ENCODE measurements around the gene HEXA.

The HEXA gene

DNA sequence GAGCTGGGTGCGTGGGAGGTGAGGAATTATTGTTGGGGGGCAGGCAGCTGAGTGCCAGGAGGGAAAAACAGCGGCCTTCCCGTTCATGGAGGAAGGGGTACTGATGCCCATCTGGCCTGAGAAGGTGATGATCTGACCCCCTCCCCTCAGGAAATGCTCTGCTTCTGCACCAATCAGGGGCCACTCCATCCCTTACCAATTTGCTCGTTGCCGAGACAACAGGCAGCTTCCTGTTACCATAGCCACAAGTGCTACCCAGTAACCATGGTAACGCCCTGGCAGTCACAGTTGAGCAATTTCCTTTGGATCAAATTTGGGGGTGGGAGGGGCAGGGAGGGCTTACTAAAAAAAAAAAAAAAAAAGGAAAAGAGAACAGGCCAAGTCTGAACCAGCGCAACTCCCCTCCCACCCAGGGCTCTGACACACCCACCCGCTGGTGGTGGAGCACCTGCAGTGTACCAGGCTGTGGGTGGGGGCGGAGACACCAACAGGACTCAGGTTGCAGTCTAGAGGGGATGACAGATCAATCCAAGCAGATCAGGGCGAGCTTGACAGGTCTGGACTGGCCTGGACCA lies 69.5 kb downstream of the HEXA start:
- Histone ChIP-seq H2AFZ (ENCODE audit: low read depth, low read length, severe bottlenecking) (no peak overlapping the region), H3K9ac (ENCODE audit: low read length) (no peak overlapping the region), H3K4me3 (ENCODE audit: insufficient read depth, low read length, poor library complexity, severe bottlenecking) (no peak overlapping the region), H3F3A (ENCODE audit: insufficient read depth) (no peaks in the 10 kb centered on the region), H3K36me3 (ENCODE audit: low read length) (no peaks in the 10 kb centered on the region), H3K27ac (ENCODE audit: low read depth, low read length) (no peak overlapping the region), H3K4me2 (ENCODE audit: low read depth, low read length, poor library complexity, severe bottlenecking) (no peak overlapping the region), H4K20me1 (ENCODE audit: low read depth, low read length) (no peaks in the 10 kb centered on the region), H3K9me2 (replicated peaks; ENCODE audit: insufficient read depth, low read length) (no peaks in the 10 kb centered on the region), H3K27me3 (ENCODE audit: low read length) (no peaks in the 10 kb centered on the region), H3K9me3 (ENCODE audit: insufficient read depth, low read length) (no peaks in the 10 kb centered on the region), H3K79me2 (ENCODE audit: insufficient read depth, low read length) (no peaks in the 10 kb centered on the region)
- TF ChIP-seq CTCF (IDR thresholded peaks at IDR 0.05; ENCODE audit: insufficient read depth, low read length, poor library complexity, severe bottlenecking), result no peak
- TF ChIP-seq EZH2phosphoT487 (conservative IDR thresholded peaks at IDR 0.05; ENCODE audit: low read length), result no peak

DNA sequence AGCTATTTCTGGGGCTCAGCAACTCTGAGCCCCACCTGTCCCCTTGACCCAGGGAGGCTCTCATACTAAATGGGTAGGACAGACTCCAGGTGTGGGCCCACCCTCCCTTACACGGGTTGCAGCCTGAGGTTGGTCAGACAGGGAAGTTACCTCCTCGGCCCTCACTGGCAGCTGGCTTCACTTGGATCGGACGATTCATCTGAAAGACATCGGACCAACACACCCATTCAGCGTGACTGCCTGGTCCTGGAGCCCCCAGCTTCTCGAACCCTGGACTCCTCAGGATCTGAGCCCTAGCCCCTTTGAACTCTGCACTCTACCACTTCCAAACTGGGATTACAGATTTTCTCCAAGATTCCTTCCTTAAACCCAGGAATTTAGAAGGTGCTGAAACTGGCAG lies 71.2 kb downstream of the HEXA start:
- Histone ChIP-seq H2AFZ (ENCODE audit: low read depth, low read length, severe bottlenecking) (no peak overlapping the region), H3K4me2 (ENCODE audit: low read depth, low read length, poor library complexity, severe bottlenecking) (no peak overlapping the region), H3K9me3 (ENCODE audit: insufficient read depth, low read length) (no peaks in the 10 kb centered on the region), H3K27ac (ENCODE audit: low read depth, low read length) (no peak overlapping the region), H4K20me1 (ENCODE audit: low read depth, low read length) (no peaks in the 10 kb centered on the region), H3K9me2 (replicated peaks; ENCODE audit: insufficient read depth, low read length) (no peaks in the 10 kb centered on the region), H3K79me2 (ENCODE audit: insufficient read depth, low read length) (no peaks in the 10 kb centered on the region), H3K27me3 (ENCODE audit: low read length) (no peaks in the 10 kb centered on the region), H3F3A (ENCODE audit: insufficient read depth) (no peaks in the 10 kb centered on the region), H3K36me3 (ENCODE audit: low read length) (no peaks in the 10 kb centered on the region), H3K4me3 (ENCODE audit: insufficient read depth, low read length, poor library complexity, severe bottlenecking) (no peak overlapping the region), H3K9ac (ENCODE audit: low read length) (no peak overlapping the region)
- no peak for TF ChIP-seq EZH2phosphoT487 (conservative IDR thresholded peaks at IDR 0.05; ENCODE audit: low read length)
- no peak for TF ChIP-seq CTCF (IDR thresholded peaks at IDR 0.05; ENCODE audit: insufficient read depth, low read length, poor library complexity, severe bottlenecking)

- H3K9me2 ChIP-seq (replicated peaks; ENCODE audit: insufficient read depth, low read length), result no peaks in the 10 kb centered on the region
- H3K9ac ChIP-seq (ENCODE audit: low read length), result no peak overlapping the region
- H3F3A ChIP-seq (ENCODE audit: insufficient read depth), result no peaks in the 10 kb centered on the region
- H3K9me3 ChIP-seq (ENCODE audit: insufficient read depth, low read length), result no peaks in the 10 kb centered on the region
- H3K27me3 ChIP-seq (ENCODE audit: low read length), result no peaks in the 10 kb centered on the region
- no peak overlapping the region for H3K27ac ChIP-seq (ENCODE audit: low read depth, low read length)
- H4K20me1 ChIP-seq (ENCODE audit: low read depth, low read length), result no peaks in the 10 kb centered on the region
- H3K4me3 ChIP-seq (ENCODE audit: insufficient read depth, low read length, poor library complexity, severe bottlenecking), result no peak overlapping the region
- no peaks in the 10 kb centered on the region for H3K79me2 ChIP-seq (ENCODE audit: insufficient read depth, low read length)
- no peak overlapping the region for H3K4me2 ChIP-seq (ENCODE audit: low read depth, low read length, poor library complexity, severe bottlenecking)
- no peak overlapping the region for H2AFZ ChIP-seq (ENCODE audit: low read depth, low read length, severe bottlenecking)
- TF ChIP-seq EZH2phosphoT487 (conservative IDR thresholded peaks at IDR 0.05; ENCODE audit: low read length), result no peak
- TF ChIP-seq CTCF (IDR thresholded peaks at IDR 0.05; ENCODE audit: insufficient read depth, low read length, poor library complexity, severe bottlenecking), result no peak
- H3K36me3 ChIP-seq (ENCODE audit: low read length), result no peaks in the 10 kb centered on the region
Measured at GRCh38 chr15:72302955-72303354, 72.9 kb downstream of the HEXA start.
